GM19328 (cell line): ENCODE measurements around the gene P3H1.
"Not testable (repeated sequence)": the region's sequence is repeated elsewhere in the genome, so short reads cannot be mapped to it uniquely, and the experiment has no call there.

Experiments
- ATAC-seq: cut with Tn5 transposase; IDR thresholded peaks from one replicate; pipeline ENCODE4 v1.9.1; 2021; ENCODE audit warnings: mild to moderate bottlenecking, moderate library complexity; ENCODE audit not compliant: unreplicated experiment

P3H1 gene, protein sequence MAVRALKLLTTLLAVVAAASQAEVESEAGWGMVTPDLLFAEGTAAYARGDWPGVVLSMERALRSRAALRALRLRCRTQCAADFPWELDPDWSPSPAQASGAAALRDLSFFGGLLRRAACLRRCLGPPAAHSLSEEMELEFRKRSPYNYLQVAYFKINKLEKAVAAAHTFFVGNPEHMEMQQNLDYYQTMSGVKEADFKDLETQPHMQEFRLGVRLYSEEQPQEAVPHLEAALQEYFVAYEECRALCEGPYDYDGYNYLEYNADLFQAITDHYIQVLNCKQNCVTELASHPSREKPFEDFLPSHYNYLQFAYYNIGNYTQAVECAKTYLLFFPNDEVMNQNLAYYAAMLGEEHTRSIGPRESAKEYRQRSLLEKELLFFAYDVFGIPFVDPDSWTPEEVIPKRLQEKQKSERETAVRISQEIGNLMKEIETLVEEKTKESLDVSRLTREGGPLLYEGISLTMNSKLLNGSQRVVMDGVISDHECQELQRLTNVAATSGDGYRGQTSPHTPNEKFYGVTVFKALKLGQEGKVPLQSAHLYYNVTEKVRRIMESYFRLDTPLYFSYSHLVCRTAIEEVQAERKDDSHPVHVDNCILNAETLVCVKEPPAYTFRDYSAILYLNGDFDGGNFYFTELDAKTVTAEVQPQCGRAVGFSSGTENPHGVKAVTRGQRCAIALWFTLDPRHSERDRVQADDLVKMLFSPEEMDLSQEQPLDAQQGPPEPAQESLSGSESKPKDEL

DNA sequence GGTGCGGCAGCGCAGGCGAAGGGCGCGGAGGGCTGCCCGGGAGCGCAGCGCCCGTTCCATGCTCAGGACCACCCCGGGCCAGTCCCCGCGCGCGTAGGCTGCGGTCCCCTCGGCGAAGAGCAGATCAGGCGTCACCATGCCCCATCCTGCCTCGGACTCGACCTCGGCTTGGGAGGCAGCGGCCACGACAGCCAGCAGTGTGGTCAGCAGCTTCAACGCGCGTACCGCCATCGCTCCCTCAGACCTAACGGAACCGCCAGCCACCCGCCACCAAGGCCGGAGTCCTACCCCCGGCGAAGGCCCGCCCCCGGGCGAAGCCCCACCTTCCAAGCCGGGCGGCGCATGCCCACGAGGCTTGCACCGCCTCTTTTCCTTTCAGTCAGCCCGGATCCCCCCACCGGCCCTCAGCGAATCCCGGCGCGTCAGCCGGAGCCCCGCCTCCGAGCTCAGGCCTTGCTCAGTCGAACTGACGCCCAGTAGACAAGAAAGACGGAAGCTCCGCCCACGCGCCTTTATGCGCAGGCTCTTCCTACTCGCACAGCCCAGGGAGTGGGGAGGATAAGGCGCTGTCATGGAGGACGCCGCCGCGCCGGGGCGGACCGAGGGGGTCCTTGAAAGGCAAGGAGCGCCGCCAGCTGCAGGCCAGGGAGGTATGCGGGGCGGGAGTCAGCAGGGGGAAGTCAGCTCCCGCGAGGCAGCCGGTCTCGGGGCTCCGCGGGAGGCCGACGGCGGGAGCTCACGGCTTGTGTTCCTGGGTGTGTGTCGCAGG, at the start of gene P3H1, which contains the start of gene C1orf50:
Gene P3H1 (minus strand): TSS at position 288 of the 769 bp plus-strand sequence. CDS start 57 bp downstream, at position 231.
Gene C1orf50 (plus strand): TSS at position 509 of the 769 bp plus-strand sequence. CDS start 63 bp downstream, at position 572.
- ATAC-seq: peak; percentile 87

DNA sequence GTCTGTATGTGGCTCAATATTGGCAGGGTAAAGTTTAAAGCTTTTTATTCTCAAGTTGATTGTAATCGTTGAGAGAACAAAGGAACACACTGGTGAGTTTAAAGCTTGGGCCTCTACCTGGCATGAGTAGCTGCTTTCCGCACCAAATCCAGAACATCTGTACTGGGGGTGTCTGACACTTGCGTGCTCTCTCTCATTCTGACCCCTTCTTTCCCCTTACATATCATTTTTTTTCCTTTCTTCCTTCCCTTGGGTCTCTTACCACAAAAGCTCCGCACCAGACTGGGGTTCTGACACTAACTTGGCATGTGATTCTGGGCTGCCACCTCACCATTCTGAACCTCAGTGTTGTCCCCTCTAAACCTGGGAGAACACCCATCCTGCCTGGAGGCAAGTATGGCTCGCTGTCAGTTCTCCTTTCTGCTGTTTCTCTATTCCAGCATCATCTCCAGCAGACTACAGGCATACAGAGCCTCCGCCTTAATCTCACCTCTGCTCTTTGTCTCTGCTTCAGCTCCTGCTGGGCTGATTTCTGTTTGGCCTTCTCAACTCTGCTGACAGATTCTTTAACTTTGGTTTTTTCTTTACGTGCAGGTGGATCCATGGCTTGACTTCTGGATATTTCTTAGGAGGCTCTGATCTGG, 49.2 kb upstream of the P3H1 start:
- no peak for ATAC-seq

DNA sequence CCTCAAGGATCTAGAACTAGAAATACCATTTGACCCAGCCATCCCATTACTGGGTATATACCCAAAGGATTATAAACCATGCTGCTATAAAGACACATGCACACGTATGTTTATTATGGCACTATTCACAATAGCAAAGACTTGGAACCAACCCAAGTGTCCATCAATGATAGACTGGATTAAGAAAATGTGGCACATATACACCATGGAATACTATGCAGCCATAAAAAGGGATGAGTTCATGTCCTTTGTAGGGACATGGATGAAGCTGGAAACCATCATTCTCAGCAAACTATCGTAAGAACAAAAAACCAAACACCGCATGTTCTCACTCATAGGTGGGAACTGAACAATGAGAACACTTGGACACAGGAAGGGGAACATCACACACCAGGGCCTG, 48.0 kb upstream of the P3H1 start:
- not testable (repeated sequence) for ATAC-seq

DNA sequence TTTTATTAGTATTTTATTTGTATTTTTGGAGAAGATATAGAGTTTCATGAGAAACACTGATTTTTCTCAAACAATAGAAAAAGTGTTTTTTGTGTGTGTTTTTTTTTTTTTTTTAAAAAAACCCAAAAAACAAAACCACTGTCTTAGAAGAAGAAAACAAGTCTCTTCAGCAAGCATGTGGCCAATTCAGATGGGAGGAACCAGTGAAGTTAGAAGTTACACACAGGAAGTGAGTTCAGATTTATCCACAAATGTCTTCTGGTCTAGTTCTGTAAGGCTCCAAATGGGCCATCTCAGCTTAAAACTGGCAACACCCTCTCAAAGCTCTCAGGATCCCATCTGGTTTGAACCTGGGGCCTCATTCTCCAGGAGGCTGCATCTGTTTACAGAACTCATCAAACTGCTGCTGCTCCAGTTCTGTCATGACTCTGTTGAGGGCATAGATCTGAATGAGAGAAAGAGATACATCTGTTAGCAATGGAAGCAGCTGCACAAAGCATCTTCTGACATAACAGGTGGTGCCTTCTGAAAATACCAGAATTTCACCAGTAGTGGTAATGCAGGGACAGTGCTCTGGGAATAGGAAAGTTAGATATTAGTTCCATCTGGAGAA, 40.3 kb upstream of the P3H1 start:
- no peak for ATAC-seq

DNA sequence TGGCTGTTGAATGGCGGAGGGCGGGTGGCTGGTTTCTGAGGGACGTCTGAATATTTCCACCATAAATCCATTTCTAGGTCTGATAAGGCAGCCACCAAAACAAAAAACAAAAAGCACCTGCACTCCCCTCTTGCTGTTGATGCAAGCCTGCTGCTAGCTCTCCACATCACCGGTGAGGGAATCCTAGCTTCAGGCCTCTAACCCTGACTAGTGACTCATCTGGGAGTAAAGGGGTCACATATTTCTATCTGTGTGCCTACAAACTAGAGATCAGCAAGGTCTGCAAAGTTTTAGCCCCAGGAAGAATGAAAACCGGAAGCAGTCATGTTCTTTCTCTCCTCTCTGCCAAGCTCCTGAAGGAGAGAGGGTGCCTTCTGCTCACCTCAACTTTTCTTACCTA, 39.8 kb upstream of the P3H1 start:
- ATAC-seq: no peak

DNA sequence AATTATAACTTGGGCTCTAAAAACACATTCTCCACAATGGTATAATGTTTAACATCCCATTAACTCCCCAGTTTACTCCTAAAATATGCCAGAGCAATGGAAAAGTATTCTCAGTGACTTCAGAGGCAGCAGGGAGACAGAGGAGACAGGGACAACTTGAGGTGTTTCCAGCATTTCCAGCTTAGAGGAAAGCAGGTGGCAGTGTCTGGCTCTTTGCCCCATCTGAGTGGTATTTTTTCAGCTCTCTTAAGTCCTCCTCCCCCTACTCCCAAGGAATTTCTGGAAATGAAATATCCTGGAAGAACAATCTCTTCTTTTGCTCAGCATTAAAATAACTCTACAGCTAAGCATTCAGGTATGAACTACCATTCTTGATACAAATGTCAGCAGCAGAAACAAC, 39.3 kb upstream of the P3H1 start:
- ATAC-seq: no peak

DNA sequence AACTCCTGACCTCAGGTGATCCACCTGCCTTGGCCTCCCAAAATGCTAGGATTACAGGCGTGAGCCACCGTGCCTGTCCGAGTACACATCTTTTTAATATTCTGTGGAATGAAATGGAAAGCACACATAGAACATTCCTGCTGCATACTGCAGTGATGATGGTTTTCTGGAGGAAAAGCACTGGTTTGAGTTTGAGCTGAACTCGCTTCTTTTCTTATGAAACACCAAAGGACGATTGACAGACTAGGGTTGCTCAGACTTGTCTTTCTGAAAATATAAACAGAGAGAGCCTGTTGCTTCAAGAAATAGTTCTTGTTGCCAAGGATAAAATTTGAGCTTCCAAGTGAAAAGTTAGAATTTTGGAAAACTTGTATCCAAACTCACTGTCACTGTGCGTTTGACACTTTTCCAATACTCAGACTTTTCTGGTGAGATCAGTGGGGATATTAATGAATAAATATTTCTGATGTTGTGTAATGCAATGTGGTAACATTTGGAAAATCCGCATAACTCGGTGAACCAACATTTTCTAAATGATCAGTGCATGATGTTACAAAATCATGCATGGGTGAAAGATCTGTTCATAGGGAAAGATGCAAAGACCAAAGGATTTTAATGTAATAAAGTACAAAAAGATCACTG, 35.1 kb upstream of the P3H1 start:
- ATAC-seq: no peak

DNA sequence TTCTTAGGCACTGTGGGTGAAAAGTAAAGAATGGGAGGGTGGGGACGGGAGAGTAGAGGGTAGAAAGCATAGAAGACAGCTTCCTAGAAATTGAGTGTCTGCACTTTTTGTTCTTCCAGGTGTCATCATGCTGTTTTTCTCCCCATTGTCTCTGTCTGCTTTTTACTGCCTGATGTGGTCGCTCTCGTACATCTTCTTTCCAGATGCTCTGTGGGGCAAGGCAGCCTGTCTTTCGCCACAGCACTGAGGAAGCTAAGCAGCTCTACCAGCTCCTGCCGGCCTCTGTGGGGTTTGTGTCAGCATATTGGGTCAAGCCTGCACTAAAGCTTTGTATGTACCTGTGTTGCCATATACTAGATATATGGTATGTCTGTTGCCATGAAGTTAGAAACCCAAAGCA, 31.2 kb upstream of the P3H1 start:
- no peak for ATAC-seq

DNA sequence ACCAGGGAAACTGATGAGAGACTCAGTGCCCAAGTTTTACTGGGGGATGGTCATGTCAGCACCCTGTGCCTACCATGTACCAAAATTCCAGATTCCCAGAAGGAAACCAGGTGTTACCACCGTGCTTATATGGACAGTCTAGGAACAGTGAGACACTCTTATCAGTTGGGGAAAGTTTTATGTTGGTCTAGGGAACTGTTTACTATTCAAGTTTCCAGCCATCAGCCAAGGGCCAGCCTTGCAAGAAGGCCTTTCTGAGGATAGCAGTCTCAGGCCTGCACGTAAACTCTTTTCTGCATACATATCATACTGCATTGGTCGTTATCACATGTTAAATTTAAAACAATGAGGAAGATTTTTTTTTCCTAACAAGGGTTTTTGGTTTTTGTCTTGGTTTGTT, 30.6 kb upstream of the P3H1 start:
- no peak for ATAC-seq

DNA sequence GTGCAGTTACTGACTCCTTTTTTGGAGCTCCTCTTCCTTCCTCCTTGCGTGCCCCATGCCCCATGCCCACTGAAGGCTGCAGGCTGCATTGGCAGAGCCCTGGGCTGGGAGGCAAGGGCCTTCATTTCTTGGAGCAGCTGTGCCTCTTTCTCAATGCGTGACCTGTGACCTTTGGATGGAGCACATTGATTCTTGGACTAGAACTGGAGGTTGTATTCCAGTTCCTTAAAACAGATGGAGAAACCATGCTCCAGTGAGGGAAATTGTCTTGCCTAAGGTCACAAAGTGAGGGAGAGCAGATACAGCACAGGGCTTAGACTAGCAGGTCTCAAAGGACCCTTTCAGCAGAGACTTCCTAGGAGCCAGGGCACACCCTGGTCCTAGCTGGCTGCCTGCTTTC, 27.0 kb upstream of the P3H1 start:
- no peak for ATAC-seq

DNA sequence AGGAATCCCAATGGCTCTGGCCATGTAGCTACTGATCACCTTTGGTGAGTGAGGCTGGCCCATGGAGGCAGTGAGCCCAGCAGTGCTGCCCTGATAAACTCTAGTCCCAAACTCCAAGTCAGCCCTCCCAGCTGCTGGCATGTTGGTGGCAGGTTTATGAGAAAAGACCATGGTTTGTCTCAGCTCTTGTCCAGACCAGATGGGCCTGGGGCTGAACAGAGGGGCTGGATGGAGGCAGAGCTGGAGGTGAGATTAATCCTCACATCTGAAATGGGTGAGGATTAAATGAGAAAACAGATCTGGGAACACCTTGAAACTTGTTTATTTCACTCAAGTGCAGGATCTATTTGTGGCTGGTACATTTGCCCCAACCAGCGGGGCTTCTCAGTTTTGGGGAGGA, 21.2 kb upstream of the P3H1 start:
- ATAC-seq: no peak

DNA sequence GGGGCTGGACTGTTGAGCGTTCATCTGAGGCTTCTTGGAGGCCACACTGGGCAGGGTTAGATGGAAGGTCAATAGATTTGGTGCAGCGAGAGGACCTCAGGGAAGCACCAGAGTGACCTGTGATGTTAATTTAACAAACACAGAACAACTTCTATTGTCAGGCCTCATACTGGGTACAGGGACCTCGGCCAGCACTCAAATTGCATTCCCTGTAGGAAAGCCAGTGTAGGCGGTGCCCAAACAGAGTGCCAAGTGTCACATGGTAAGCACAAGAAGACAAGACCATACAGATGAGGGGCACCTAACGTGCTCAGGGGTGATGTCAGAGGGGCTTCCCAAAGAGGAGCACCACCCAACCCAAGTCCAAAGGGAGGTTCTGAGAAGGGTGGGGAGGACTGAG, 19.3 kb upstream of the P3H1 start:
- no peak for ATAC-seq

DNA sequence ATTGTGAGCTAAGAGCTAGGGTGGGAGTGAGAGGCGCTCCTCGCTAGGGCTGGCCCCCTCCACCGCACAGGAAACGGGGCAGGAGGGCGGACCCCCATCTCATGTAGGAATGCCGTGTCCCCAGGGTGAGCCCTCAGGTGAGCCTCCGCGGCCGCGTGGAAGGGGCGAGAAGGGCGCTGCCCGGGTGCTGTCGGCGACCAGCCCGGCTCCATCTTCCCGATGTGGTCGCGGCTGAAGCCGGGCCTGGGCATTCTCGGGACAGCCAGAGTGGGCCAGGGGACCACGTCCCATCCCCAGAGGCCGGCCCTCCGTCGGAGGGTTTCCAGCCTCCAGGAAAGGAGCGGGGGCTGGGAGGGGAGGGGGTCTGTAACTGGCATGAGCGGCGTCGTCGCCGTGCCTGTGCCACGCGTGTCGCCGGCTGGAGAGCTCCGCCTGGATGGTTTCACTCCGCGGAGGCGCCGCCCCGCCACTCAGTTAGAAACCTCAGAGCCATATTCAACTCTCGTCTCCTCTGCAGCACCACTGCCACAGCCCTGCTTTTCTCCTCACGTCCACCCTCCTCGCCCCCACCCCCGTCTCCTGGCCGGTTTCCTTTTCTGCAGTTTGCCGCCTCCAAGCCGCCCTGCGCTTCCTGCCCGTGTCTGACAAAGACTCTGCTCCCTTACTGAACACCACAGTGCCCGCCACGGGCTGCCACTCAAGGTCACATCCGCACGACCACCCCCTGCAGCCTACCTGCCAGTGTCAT, 18.3 kb upstream of the P3H1 start, which contains the start of gene TMEM269:
Gene TMEM269 (plus strand): TSS at position 46 of the 748 bp plus-strand sequence. CDS start 4,903 bp downstream, outside the sequence.
- ATAC-seq: no peak

DNA sequence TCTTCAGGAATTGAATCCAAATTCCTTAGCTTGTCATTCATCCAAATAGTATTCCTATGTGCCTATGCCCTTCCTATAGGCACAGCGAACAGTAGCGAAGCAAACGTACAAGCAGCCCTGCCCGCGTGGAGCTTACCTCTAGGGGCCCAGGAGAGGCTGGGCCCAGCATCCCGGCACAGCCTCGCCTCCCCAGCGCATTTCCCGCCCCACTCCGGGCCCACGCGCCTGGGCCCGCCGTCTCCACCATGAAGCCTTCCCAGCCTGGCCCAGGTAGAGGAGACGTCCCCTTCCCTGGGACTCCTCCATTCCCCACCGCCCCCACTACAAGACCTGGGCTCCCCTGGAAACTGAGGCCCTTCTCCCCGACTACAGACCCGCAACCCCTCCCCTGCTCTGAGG, 17.7 kb upstream of the P3H1 start:
- ATAC-seq: no peak

DNA sequence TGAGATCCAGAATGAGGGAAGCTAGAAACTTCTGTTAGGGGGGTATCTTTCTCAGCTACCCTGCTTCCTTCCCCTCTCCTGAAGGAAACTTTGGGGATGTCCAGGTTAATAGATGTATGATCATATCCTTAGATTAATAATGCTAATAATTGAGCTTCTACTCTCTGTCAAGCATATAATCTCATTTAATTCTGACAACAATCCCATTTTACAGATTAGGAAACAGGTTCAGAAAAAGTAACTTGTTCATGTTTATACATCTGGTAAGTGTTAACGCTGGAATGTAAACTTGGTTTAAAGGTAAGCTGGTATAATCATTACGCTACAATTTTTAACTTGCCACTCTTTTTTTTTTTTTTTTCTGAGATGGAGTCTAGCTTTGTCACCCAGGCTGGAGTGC, 16.3 kb upstream of the P3H1 start:
- ATAC-seq: no peak

DNA sequence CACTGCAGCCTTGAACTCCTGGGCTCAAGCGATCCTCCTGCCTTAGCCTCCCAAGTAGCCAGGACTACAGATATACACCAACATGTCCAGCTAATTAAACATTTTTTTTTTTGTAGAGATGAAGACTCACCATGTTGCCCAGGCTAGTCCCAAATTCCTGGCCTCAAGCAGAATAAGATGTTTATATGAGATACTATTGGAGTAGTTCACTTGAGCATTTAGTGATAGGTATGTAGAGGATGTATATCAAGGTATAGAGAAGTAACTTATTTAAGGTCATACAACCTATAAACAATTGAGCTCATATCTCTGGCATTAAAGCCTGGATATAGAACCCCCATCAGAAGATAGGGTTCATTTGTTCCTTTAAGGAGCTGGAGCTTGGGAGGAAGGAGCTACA, 13.3 kb upstream of the P3H1 start:
- no peak for ATAC-seq

DNA sequence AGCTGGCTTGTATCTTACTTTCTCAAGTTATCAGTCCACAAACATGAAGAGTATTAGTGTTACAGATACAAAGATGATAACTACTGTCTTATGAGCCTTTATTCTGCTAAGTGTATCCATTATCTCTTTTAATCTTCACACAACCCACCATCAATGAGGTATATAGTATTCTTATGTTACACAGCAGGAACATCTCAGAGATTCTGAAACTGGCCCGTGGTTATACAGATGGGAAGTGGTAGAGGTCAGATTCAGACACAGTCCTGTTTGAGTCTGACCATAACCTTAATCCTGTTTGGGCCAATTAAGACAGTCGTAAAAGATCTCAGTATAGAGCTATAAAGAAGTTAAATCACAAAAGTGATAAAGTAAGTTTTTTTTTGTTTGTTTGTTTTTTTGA, 12.9 kb upstream of the P3H1 start:
- no peak for ATAC-seq

DNA sequence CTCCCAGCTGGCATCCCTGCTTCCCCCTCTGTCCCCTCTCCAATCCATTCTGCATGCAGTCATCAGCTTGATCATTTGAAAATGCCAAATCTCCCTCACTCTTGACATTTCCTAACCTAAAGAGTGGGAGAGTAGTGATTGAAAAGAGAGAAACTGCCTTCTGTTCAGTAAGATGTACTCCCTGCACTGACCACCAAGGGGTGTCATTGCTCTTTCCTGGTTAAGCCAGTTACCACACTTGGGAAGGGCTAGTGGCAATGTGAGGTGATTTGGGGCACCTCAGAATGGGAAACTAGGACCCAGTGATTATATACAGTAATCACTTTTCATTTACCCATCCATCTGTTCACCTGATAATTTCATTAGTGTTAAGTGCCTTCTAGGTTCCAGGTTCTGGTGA, 11.0 kb upstream of the P3H1 start:
- no peak for ATAC-seq

DNA sequence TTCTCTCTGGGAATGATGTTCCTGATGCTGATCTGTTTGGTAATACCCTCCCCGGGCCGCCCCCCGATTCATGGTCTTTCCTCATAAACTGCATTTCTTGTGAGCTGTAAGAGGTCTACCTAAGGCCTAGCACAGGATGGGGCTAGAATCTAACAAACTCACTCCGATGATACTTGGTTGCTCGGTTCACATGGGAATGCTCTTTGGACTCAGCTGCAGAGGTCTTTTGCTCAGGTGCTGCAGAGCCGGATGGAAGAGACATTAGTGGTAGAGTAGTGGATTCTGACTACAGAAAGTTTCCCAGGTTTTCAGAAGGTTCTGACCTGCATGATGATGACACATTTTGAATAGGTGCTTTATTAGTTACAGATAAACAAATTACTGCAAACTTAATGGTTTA, 9.7 kb upstream of the P3H1 start:
- ATAC-seq: no peak
